BLaER1 (cell line): ENCODE data around the gene PTBP3.

Experiments
- H3K27ac ChIP-seq: shearing (Covaris generic); formaldehyde crosslinking; 2 replicates; pipeline ENCODE4 v1.8.1; 2022
- H3K27me3 ChIP-seq: shearing (Covaris generic); formaldehyde crosslinking; 2 replicates; pipeline ENCODE4 v1.8.1; 2022
- H3K36me3 ChIP-seq: shearing (Covaris generic); formaldehyde crosslinking; 2 replicates; pipeline ENCODE4 v1.8.1; 2022
- H3K4me1 ChIP-seq: shearing (Covaris generic); formaldehyde crosslinking; 2 replicates; pipeline ENCODE4 v1.8.1; 2022
- H3K4me2 ChIP-seq: shearing (Covaris generic); formaldehyde crosslinking; 2 replicates; pipeline ENCODE4 v1.8.1; 2022
- H3K4me3 ChIP-seq: shearing (Covaris generic); formaldehyde crosslinking; 2 replicates; pipeline ENCODE4 v1.8.1; 2022
- H3K9ac ChIP-seq: shearing (Covaris generic); formaldehyde crosslinking; 2 replicates; pipeline ENCODE4 v1.8.1; 2022
- H3K9me3 ChIP-seq: shearing (Covaris generic); formaldehyde crosslinking; 2 replicates; pipeline ENCODE4 v1.8.1; 2022
- H4K20me1 ChIP-seq: shearing (Covaris generic); formaldehyde crosslinking; 2 replicates; pipeline ENCODE4 v1.8.1; 2022
- Cebpa-rat ChIP-seq: shearing (Covaris generic); IDR thresholded peaks from 2 replicates; pipeline ENCODE4 v1.8.1; 2022

The PTBP3 gene

GRCh38 chr9:112361601-112362000 lies 28.2 kb upstream of the PTBP3 start:
- H3K36me3 ChIP-seq, result 0 out of 2 replicates have a peak, but pooled peaks cover 5% of the 10 kb centered on the region
- no peak for TF ChIP-seq Cebpa-rat
- peaks cover 16% of the 10 kb centered on the region for H3K9me3 ChIP-seq
- H3K27ac ChIP-seq, result no peak overlapping the region
- no peak overlapping the region for H3K9ac ChIP-seq
- no peak overlapping the region for H3K4me3 ChIP-seq
- H4K20me1 ChIP-seq, result no peaks in the 10 kb centered on the region
- H3K4me1 ChIP-seq, result no peaks in the 10 kb centered on the region
- H3K27me3 ChIP-seq, result no peaks in the 10 kb centered on the region
- H3K4me2 ChIP-seq, result no peak overlapping the region

- Histone ChIP-seq H3K9ac (no peak overlapping the region), H3K9me3 (peaks cover 2% of the 10 kb centered on the region), H3K27me3 (no peaks in the 10 kb centered on the region), H4K20me1 (no peaks in the 10 kb centered on the region), H3K27ac (no peak overlapping the region), H3K4me2 (no peak overlapping the region), H3K4me3 (no peak overlapping the region), H3K36me3 (no peaks in the 10 kb centered on the region), H3K4me1 (no peaks in the 10 kb centered on the region)
- TF ChIP-seq Cebpa-rat, result no peak
Measured at GRCh38 chr9:112360047-112360804, 26.8 kb upstream of the PTBP3 start.

DNA sequence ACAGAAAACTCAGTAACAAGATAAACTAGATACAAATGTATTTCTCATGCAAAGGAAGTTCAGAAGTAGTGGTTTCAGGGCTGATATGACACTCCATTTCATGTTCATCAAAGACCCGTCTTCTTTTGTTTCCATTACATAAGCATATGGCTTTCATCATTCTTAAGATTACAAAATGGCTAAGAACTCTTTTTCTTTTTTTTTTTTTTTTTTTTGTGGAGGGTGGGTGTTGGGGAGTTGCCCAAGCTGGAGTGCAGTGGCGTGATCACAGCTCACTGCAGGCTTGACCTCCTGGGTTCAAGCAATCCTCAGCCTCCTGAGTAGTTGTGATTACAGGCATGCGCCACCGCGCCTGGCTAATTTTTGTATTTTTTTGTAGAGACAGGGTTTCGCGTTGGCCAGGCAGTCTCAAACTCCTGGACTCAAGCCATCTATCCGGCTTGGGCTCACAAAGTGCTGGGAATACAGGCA lies 22.0 kb upstream of the PTBP3 start:
- no peaks in the 10 kb centered on the region for H3K27me3 ChIP-seq
- no peak overlapping the region for H3K9ac ChIP-seq
- H3K27ac ChIP-seq, result no peak overlapping the region
- H3K4me2 ChIP-seq, result no peak overlapping the region
- TF ChIP-seq Cebpa-rat, result no peak
- H3K4me1 ChIP-seq, result no peaks in the 10 kb centered on the region
- no peaks in the 10 kb centered on the region for H4K20me1 ChIP-seq
- no peak overlapping the region for H3K4me3 ChIP-seq
- H3K9me3 ChIP-seq, result no peaks in the 10 kb centered on the region
- no peaks in the 10 kb centered on the region for H3K36me3 ChIP-seq

DNA sequence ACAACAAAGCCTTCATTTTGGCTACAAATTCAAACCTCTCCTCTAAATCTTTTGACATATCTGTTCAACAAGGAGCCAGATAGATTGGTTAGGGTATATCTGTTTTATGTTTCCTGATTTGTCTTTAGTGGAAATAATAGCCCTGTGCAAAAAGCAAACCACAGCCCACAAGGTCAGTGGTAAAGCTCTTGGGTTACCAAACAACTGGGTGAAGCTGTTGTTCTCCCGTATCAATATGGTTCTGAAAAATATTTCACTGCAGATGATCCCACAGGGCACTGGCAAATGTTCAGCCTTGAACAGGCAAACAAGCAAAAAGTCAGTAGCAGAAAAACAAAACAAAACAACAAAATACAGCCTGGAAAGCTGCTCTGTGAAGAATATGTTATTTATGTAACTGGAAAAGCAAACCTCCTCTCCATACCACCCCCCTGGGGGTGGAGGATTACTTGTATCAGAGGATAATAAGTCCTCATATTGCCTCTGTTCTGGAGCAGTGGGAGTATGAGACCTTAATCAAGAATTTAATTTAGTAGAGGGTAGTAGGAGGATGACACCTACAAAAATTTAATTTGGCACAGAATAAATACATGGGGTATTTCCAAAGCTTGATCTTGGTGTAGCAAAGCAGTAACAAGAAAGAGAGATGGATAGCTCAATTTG lies 20.8 kb upstream of the PTBP3 start:
- no peaks in the 10 kb centered on the region for H3K27me3 ChIP-seq
- no peaks in the 10 kb centered on the region for H4K20me1 ChIP-seq
- H3K9me3 ChIP-seq, result no peaks in the 10 kb centered on the region
- H3K9ac ChIP-seq, result no peak overlapping the region
- no peak overlapping the region for H3K4me2 ChIP-seq
- no peak overlapping the region for H3K27ac ChIP-seq
- H3K4me3 ChIP-seq, result no peak overlapping the region
- TF ChIP-seq Cebpa-rat, result no peak
- no peaks in the 10 kb centered on the region for H3K36me3 ChIP-seq
- H3K4me1 ChIP-seq, result no peaks in the 10 kb centered on the region

- Histone ChIP-seq H3K36me3 (no peaks in the 10 kb centered on the region), H3K9ac (no peak overlapping the region), H4K20me1 (no peaks in the 10 kb centered on the region), H3K9me3 (no peaks in the 10 kb centered on the region), H3K4me3 (no peak overlapping the region), H3K27me3 (no peaks in the 10 kb centered on the region), H3K4me1 (no peaks in the 10 kb centered on the region), H3K27ac (no peak overlapping the region), H3K4me2 (no peak overlapping the region)
- TF ChIP-seq Cebpa-rat, result no peak
Measured at GRCh38 chr9:112352209-112352608, 18.8 kb upstream of the PTBP3 start.

DNA sequence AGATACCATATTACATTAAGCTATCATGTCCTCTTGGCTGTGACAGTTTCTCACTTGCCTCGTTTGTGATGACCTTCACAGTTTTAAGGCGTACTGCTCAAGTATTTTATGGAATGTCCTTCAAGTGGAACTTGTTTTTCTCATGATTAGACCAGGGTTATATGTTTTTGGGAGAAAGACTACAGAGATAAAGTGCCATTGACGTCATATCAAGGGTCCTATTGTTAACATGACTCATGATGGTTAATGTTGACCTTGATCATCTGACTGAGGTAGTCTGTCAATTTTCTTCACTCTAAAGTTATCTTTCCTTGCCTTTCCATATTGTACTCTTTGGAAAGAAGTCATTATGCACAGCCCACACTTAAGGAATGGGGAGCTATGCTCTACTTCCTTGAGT lies 17.8 kb upstream of the PTBP3 start:
- Histone ChIP-seq H3K4me3 (no peak overlapping the region), H3K27ac (no peak overlapping the region), H3K4me2 (no peak overlapping the region), H4K20me1 (no peaks in the 10 kb centered on the region), H3K4me1 (no peaks in the 10 kb centered on the region), H3K9ac (no peak overlapping the region), H3K9me3 (no peaks in the 10 kb centered on the region), H3K36me3 (no peaks in the 10 kb centered on the region), H3K27me3 (no peaks in the 10 kb centered on the region)
- TF ChIP-seq Cebpa-rat, result no peak

DNA sequence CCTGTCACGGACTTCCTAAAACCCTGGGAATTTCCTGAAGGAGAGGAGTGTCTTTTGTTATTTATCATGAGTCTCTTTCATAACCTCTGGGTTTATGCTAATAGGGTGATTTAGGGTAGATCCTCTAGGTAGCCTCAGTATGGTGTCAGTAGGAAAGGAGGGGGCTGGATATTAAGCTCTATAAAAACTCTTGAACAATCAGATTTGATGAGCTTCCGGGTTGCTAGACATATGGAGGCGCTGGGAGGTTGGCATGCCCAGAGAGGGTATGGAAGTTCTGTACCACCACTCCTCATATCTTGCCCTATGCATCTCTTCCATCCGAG lies 15.6 kb upstream of the PTBP3 start:
- Histone ChIP-seq H3K4me2 (no peak overlapping the region), H3K4me1 (no peaks in the 10 kb centered on the region), H4K20me1 (no peaks in the 10 kb centered on the region), H3K27ac (no peak overlapping the region), H3K4me3 (no peak overlapping the region), H3K36me3 (no peaks in the 10 kb centered on the region), H3K9ac (no peak overlapping the region), H3K27me3 (no peaks in the 10 kb centered on the region), H3K9me3 (no peaks in the 10 kb centered on the region)
- no peak for TF ChIP-seq Cebpa-rat

- H3K9ac ChIP-seq, result no peak overlapping the region
- no peak overlapping the region for H3K27ac ChIP-seq
- H3K4me1 ChIP-seq, result no peaks in the 10 kb centered on the region
- H3K36me3 ChIP-seq, result no peaks in the 10 kb centered on the region
- no peak overlapping the region for H3K4me2 ChIP-seq
- H3K9me3 ChIP-seq, result no peaks in the 10 kb centered on the region
- H3K27me3 ChIP-seq, result no peaks in the 10 kb centered on the region
- no peaks in the 10 kb centered on the region for H4K20me1 ChIP-seq
- TF ChIP-seq Cebpa-rat, result no peak
- H3K4me3 ChIP-seq, result no peak overlapping the region
Measured at GRCh38 chr9:112348257-112349007, 15.0 kb upstream of the PTBP3 start.

DNA sequence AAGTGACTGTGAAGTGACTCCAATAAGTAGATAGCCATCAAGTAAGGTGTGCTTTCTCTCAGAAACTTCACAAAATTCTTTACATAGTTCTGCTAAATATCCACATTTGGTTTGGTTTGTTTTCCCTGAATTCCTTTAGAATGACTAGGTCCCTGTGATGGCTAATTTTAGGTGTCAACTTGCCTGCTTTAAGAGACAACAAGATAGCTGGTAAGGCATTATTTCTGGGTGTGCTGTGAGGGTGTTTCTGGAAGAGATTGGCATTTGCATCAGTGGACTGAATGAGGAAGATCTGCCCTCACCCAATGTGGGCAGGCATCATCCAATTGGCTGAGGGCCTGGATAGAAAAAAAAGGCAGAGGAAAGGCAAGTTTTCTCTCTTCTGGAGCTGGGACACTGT lies 8.3 kb upstream of the PTBP3 start:
- Histone ChIP-seq H3K27ac (no peak overlapping the region), H3K4me3 (no peak overlapping the region), H3K4me1 (no peaks in the 10 kb centered on the region), H3K27me3 (no peaks in the 10 kb centered on the region), H3K4me2 (no peak overlapping the region), H4K20me1 (no peaks in the 10 kb centered on the region), H3K9me3 (no peaks in the 10 kb centered on the region), H3K9ac (no peak overlapping the region), H3K36me3 (no peaks in the 10 kb centered on the region)
- TF ChIP-seq Cebpa-rat, result no peak

GRCh38 chr9:112339886-112340285 lies 6.5 kb upstream of the PTBP3 start:
- Histone ChIP-seq H3K4me1 (no peaks in the 10 kb centered on the region; the same call in 1 of the 2 replicates), H3K36me3 (no peaks in the 10 kb centered on the region), H3K4me2 (no peak overlapping the region), H3K27me3 (no peaks in the 10 kb centered on the region), H3K9ac (no peak overlapping the region), H4K20me1 (no peaks in the 10 kb centered on the region), H3K9me3 (no peaks in the 10 kb centered on the region), H3K27ac (no peak overlapping the region), H3K4me3 (no peak overlapping the region)
- TF ChIP-seq Cebpa-rat, result no peak
